ENCODE data around the gene CCDC124. TPM values are rescaled to one million over a fixed set of nuclear protein-coding genes. Genes with fewer than 3 reads are reported as not detected.

The CCDC124 gene
- total RNA-seq, 4 donors from 2014 or later = 32.6 to 91.9 (median 47.4) TPM

GRCh38 chr19:17957149-17957849 is 24.5 kb downstream of the CCDC124 start:
- H3K4me3 ChIP-seq (ENCODE audit: low read depth, poor library complexity, severe bottlenecking) = no peak overlapping the region
- intact Hi-C loops (cut with DNase I; ENCODE audit: low total_unique reads) = no loop called here
- 83 to 87% methylated on average over 2 to 3 of the region's 3 CpGs for WGBS, 2 donors
- no peak for DNase-seq (ENCODE audit: low spot score in 2 of 2)
- TF ChIP-seq POLR2A (IDR thresholded peaks at IDR 0.05) = no peak
- TF ChIP-seq CTCF (IDR thresholded peaks at IDR 0.05) = no peak

- DNase-seq (ENCODE audit: low spot score in 2 of 2) = no peak
- intact Hi-C loops (cut with DNase I; ENCODE audit: low total_unique reads) = no loop called here
- no peak overlapping the region for H3K4me3 ChIP-seq (ENCODE audit: low read depth, poor library complexity, severe bottlenecking)
- no peak for TF ChIP-seq POLR2A (IDR thresholded peaks at IDR 0.05)
- TF ChIP-seq CTCF (IDR thresholded peaks at IDR 0.05) = no peak
These were observed 25.1 kb downstream of the CCDC124 start for GRCh38 chr19:17957885-17958284.

- 54 to 61% methylated on average over 9 to 12 of the region's 13 CpGs for WGBS, 2 donors
- H3K4me3 ChIP-seq (ENCODE audit: low read depth, poor library complexity, severe bottlenecking) = no peak overlapping the region
- no peak for DNase-seq (ENCODE audit: low spot score in 2 of 2)
- intact Hi-C loops (cut with DNase I; ENCODE audit: low total_unique reads) = no loop called here
- no peak for TF ChIP-seq CTCF (IDR thresholded peaks at IDR 0.05)
- TF ChIP-seq POLR2A (IDR thresholded peaks at IDR 0.05) = no peak
These were observed 31.3 kb downstream of the CCDC124 start for GRCh38 chr19:17963936-17964691.

- no peak overlapping the region for H3K4me3 ChIP-seq (ENCODE audit: low read depth, poor library complexity, severe bottlenecking)
- 67 to 77% methylated on average over 11 of the region's 11 CpGs for WGBS, 2 donors
- DNase-seq (ENCODE audit: low spot score in 2 of 2) = no peak
- intact Hi-C loops (cut with DNase I; ENCODE audit: low total_unique reads) = no loop called here
- TF ChIP-seq POLR2A (IDR thresholded peaks at IDR 0.05) = no peak
- TF ChIP-seq CTCF (IDR thresholded peaks at IDR 0.05) = no peak
These were observed 32.7 kb downstream of the CCDC124 start for GRCh38 chr19:17965370-17966128.

GRCh38 chr19:17966129-17966483 is 33.3 kb downstream of the CCDC124 start:
- no peak for TF ChIP-seq CTCF (IDR thresholded peaks at IDR 0.05)
- no peak for TF ChIP-seq POLR2A (IDR thresholded peaks at IDR 0.05)
- 55 to 63% methylated on average over 2 of the region's 2 CpGs for WGBS, 2 donors
- no peak for DNase-seq (ENCODE audit: low spot score in 2 of 2)
- H3K4me3 ChIP-seq (ENCODE audit: low read depth, poor library complexity, severe bottlenecking) = no peak overlapping the region
- intact Hi-C loops (cut with DNase I; ENCODE audit: low total_unique reads) = no loop called here
